Endothelial cell of umbilical vein (primary cell): ENCODE data around the gene KLHL42. TPM values are rescaled to one million over a fixed set of nuclear protein-coding genes. Genes with fewer than 3 reads are reported as not detected.

Experiments used
- BruUV-seq: library from RNA; stranded (reverse); fragments of 400-500 nt; replicated peaks from 2 replicates; lab custom pipeline; 2021; lab: Mats Ljungman, UMichigan
- CTCF ChIA-PET: fragments of 300-600, 350-600 bp; sonication (Branson Sonifier 250); formaldehyde crosslinking; loops from one replicate; lab custom pipeline; 2021; ENCODE audit warnings: antibody characterized with exemption, inconsistent platforms; lab: Charles Lee
- POLR2A ChIA-PET: fragments of 300-600, 350-600 bp; sonication (Branson Sonifier 250); formaldehyde crosslinking; loops from one replicate; lab custom pipeline; 2021; ENCODE audit warnings: antibody characterized with exemption, inconsistent platforms; lab: Charles Lee
- DNase-seq: peaks from one replicate; pipeline ENCODE4 v3.0.0-alpha.2; 2011; ENCODE audit warnings: low read depth, low spot score
- FAIRE-seq: peaks from 2 replicates; lab custom pipeline; 2011; peaks lifted over from hg19 to GRCh38; lab: Jason Lieb, UNC
- H2AFZ ChIP-seq: 2 replicates; pipeline ENCODE4 v1.6.0; 2012; ENCODE audit warnings: low read depth, low read length, control low read depth, inconsistent platforms
- H3K27ac ChIP-seq: 2 replicates; pipeline ENCODE4 v1.5.1; 2011; ENCODE audit warnings: low read depth, mild to moderate bottlenecking, control low read depth, low read length, moderate library complexity; ENCODE audit not compliant: insufficient read depth
- H3K27me3 ChIP-seq, 2 experiments: 2 replicates each; pipeline versions ENCODE4 v1.6.0 to v1.6.1; 2011; ENCODE audit warnings: low read length in 2 of 2, mixed read lengths in 1 of 2; ENCODE audit not compliant: control insufficient read depth in 2 of 2, insufficient read depth in 2 of 2
- H3K36me3 ChIP-seq, 2 experiments: 2 replicates in 1 of 2; 3 replicates in 1 of 2; pipeline ENCODE4 v1.5.1; 2011; ENCODE audit warnings: low read length in 2 of 2, mild to moderate bottlenecking in 1 of 2, moderate library complexity in 1 of 2; ENCODE audit not compliant: control insufficient read depth in 2 of 2, insufficient read depth in 2 of 2; ENCODE audit errors: extremely low read depth in 1 of 2
- H3K4me1 ChIP-seq: 3 replicates; pipeline ENCODE4 v1.5.1; 2011; ENCODE audit warnings: mild to moderate bottlenecking, low read length; ENCODE audit not compliant: control insufficient read depth, insufficient read depth; ENCODE audit errors: extremely low read depth
- H3K4me2 ChIP-seq: 2 replicates; pipeline ENCODE4 v1.6.1; 2011; ENCODE audit warnings: low read length, control low read depth, mixed read lengths; ENCODE audit not compliant: insufficient read depth
- H3K4me3 ChIP-seq, 3 experiments: fragments of 200-600 bp in 1 of 3; sonication (generic), shearing (Covaris generic) in 1 of 3; replicated peaks in 1 of 3; 2 replicates each; pipeline ENCODE4 v1.5.1; 2011 to 2016; ENCODE audit warnings: control low read depth in 3 of 3, low read length in 3 of 3, mild to moderate bottlenecking in 2 of 3, inconsistent platforms in 1 of 3, low read depth in 1 of 3, moderate library complexity in 1 of 3; ENCODE audit not compliant: insufficient read depth in 1 of 3
- H3K79me2 ChIP-seq: 2 replicates; pipeline ENCODE4 v1.6.0; 2012; ENCODE audit warnings: low read length, inconsistent platforms; ENCODE audit not compliant: control insufficient read depth, insufficient read depth
- H3K9ac ChIP-seq: replicated peaks from 2 replicates; pipeline ENCODE3; 2011; ENCODE audit warnings: low read length, control low read depth; ENCODE audit not compliant: insufficient read depth; ENCODE audit errors: extremely low read depth
- H3K9me1 ChIP-seq: replicated peaks from 3 replicates; pipeline ENCODE4 v1.6.0; 2011; ENCODE audit warnings: mild to moderate bottlenecking, low read length; ENCODE audit not compliant: control insufficient read depth, insufficient read depth; ENCODE audit errors: extremely low read depth
- H3K9me3 ChIP-seq: replicated peaks from 2 replicates; pipeline ENCODE4 v1.5.1; 2012; ENCODE audit warnings: low read length, inconsistent platforms; ENCODE audit not compliant: control insufficient read depth, insufficient read depth
- H4K20me1 ChIP-seq: replicated peaks from 2 replicates; pipeline ENCODE3; 2011; ENCODE audit warnings: mild to moderate bottlenecking, low read length; ENCODE audit not compliant: control insufficient read depth, insufficient read depth; ENCODE audit errors: extremely low read depth
- CTCF ChIP-seq, 2 donors: IDR thresholded peaks; 1 replicate in 1 of 2; 2 replicates in 1 of 2; pipeline ENCODE4 v1.5.1; 2011; ENCODE audit warnings: low read length in 2 of 2, mild to moderate bottlenecking in 2 of 2, moderate library complexity in 2 of 2, control low read depth in 1 of 2, inconsistent platforms in 1 of 2, low read depth in 1 of 2; ENCODE audit not compliant: insufficient read depth in 1 of 2; ENCODE audit errors: extremely low read depth in 1 of 2
- EZH2 ChIP-seq: IDR thresholded peaks from 2 replicates; pipeline ENCODE4 v1.6.1; 2012; ENCODE audit warnings: borderline replicate concordance, low read depth, mild to moderate bottlenecking, moderate library complexity, low read length, inconsistent platforms; ENCODE audit not compliant: severe bottlenecking
- FOS ChIP-seq: IDR thresholded peaks from 2 replicates; pipeline ENCODE4 v1.6.1; 2011; ENCODE audit warnings: mild to moderate bottlenecking, low read length, moderate library complexity, borderline replicate concordance; ENCODE audit not compliant: insufficient read depth
- GATA2 ChIP-seq: IDR thresholded peaks from 2 replicates; pipeline ENCODE4 v1.7.0; 2011; ENCODE audit warnings: low read depth, mild to moderate bottlenecking, moderate library complexity, mixed read lengths, low read length; ENCODE audit not compliant: insufficient read length, insufficient read depth
- JUN ChIP-seq: IDR thresholded peaks from 2 replicates; pipeline ENCODE4 v1.6.1; 2011; ENCODE audit warnings: borderline replicate concordance, low read depth; ENCODE audit not compliant: insufficient read length, insufficient read depth
- MAX ChIP-seq: IDR thresholded peaks from 2 replicates; pipeline ENCODE4 v1.6.1; 2011; ENCODE audit not compliant: insufficient read depth, insufficient read length
- MYC ChIP-seq: IDR thresholded peaks from one replicate; pipeline ENCODE4 v1.6.1; 2011; ENCODE audit warnings: mild to moderate bottlenecking, low read depth, low read length
- POLR2A ChIP-seq: IDR thresholded peaks from 2 replicates; pipeline ENCODE4 v1.6.1; 2012; ENCODE audit warnings: low read depth, mild to moderate bottlenecking, control low read depth, low read length
- POLR2AphosphoS5 ChIP-seq: IDR thresholded peaks from 2 replicates; pipeline ENCODE4 v1.6.1; 2012; ENCODE audit warnings: low read depth, mild to moderate bottlenecking, control low read depth, low read length, moderate library complexity; ENCODE audit not compliant: insufficient read depth
- dilution Hi-C: fragments of 300-500 bp; cut with MboI; formaldehyde crosslinking; loops from one replicate; pipeline ENCODE4 v1.15.0; 2019; ENCODE audit warnings: low sequenced_read_pairs; ENCODE audit not compliant: extremely low pct_ligation_motif_present
- intact Hi-C: fragments of 100-400 bp; cut with micrococcal nuclease; formaldehyde crosslinking; loops from one replicate; pipeline ENCODE4 v1.10.0; 2022
- polyA plus RNA-seq, 4 experiments: library from polyadenylated mRNA; depleted of rRNA in 3 of 4; stranded (reverse) in 3 of 4; unstranded in 1 of 4; fragments of >200 nt; gene quantifications; 2 replicates each; pipeline versions ENCODE4 v1.2.1 to v1.2.3, GENCODE V29; 2011 to 2012; ENCODE audit warnings: missing spikeins in 1 of 4
- total RNA-seq: library from RNA; stranded (reverse); gene quantifications from 2 replicates; pipeline ENCODE4 v1.2.3, GENCODE V29; 2021

Gene KLHL42
- total and polyA plus RNA-seq, 2 donors (not counting 3 experiments of a cell fraction or from before 2014, with no cell fraction given): 20.1 to 36.2 TPM

- Histone ChIP-seq H3K27ac (peak overlapping the region; percentile 99), H3K4me2 (peak overlapping the region; percentile 25), H3K4me3 (no peak overlapping the region), H3K9ac (peak overlapping the region; percentile 82), H4K20me1 (no peaks in the 10 kb centered on the region), H3K79me2 (no peaks in the 10 kb centered on the region), H3K9me3 (no peaks in the 10 kb centered on the region), H3K9me1 (no peaks in the 10 kb centered on the region), H3K27me3 (no peaks in the 10 kb centered on the region), H2AFZ (peak overlapping the region; percentile 96), H3K36me3 (no peaks in the 10 kb centered on the region), H3K4me1 (peaks cover 24% of the 10 kb centered on the region)
- TF ChIP-seq POLR2A (no peak), CTCF (IDR thresholded peaks at IDR 0.05; ENCODE audit: extremely low read depth in 1 of 2, insufficient read depth in 1 of 2, low read depth in 1 of 2, low read length in 2 of 2) (no peak), FOS (no peak), POLR2AphosphoS5 (no peak), EZH2 (no peak), JUN (no peak), GATA2 (no peak), MAX (no peak), MYC (no peak)
- ChIA-PET POLR2A (no interaction called here), CTCF (interaction anchor here (0.6 to 4.9 kb wide), 33 partner anchors 9 to 120 kb away, joined by 3 to 61 read pairs (median 6); partner anchors contain the start of genes KLHL42 and MANSC4)
- FAIRE-seq (no peak), DNase-seq (peak; percentile 4)
- intact Hi-C loops: loop anchor here (5.0 to 10.0 kb wide), 2 partner anchors 1054 to 1137 kb away; no protein-coding TSS in a partner anchor
- dilution Hi-C loops: no loop called here
- BruUV-seq: no TSS peak
These were observed 40.5 kb downstream of the KLHL42 start for GRCh38 chr12:27820564-27820963.
